GM18511 (cell line): ENCODE data around the gene APOBEC3F.
A peak's percentile ranks its signal among the peaks of the same experiment; 100 is the strongest.
"Not testable (repeated sequence)": the region's sequence is repeated elsewhere in the genome, so short reads cannot be mapped to it uniquely, and the experiment has no call there.

Source experiments
- ATAC-seq: cut with Tn5 transposase; IDR thresholded peaks from one replicate; pipeline ENCODE4 v1.9.1; 2021; ENCODE audit warnings: mild to moderate bottlenecking, moderate library complexity; ENCODE audit not compliant: unreplicated experiment

The APOBEC3F gene

DNA sequence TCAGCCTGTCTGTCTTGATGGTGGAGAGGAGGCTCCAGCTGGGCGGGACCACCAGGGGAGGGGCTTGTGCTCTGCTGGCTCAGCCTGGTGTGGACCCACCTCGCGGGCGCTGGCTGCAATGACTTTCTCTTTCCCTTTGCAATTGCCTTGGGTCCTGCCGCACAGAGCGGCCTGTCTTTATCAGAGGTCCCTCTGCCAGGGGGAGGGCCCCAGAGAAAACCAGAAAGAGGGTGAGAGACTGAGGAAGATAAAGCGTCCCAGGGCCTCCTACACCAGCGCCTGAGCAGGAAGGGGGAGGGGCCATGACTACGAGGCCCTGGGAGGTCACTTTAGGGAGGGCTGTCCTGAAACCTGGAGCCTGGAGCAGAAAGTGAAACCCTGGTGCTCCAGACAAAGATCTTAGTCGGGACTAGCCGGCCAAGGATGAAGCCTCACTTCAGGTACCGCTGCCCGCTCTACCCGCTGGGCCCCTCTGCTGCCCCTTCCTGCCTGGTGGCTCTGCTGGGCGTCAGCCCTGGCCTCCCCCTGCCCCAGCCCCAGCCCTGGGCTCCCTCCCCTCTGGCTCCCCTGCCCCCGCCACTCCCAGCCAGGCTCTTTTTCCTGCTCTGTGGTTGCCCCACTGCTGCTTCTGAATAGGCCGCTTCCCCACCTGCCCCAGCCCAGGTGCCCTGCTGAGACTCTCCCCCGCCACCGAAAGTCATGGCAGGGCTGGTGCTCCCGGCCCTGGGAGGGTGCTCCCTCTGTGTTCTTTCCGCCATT, at the start of gene APOBEC3F:
APOBEC3F (plus strand) TSS at position 327 of the 759 bp plus-strand sequence; CDS start at position 424, 97 bp downstream.
- ATAC-seq: peak; percentile 88

DNA sequence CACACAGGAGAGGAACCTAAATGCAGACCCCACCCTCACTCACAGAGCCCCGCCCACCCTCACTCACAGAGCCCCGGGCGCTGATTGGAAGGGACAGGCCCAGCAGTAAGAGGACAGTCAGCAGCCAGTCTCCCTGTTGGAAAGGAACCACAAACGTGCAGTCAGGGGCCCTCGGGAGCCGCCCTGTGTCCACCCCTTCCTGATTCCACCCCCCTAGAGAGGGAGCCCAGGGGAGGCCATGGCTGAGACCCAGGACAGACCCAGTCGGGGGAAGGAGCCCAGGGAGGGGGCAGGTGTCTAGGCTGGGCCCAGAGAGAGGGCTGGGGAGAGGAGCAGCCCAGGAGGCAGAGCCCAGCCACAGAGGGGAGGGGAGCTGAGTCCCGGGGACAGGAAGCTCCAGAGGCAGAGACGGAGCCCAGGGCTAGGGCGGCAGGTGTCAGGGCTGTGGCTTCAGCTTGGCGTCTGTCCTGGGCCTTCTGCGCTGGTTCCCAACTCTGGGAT, 47.7 kb upstream of the APOBEC3F start:
- ATAC-seq: not testable (repeated sequence)

DNA sequence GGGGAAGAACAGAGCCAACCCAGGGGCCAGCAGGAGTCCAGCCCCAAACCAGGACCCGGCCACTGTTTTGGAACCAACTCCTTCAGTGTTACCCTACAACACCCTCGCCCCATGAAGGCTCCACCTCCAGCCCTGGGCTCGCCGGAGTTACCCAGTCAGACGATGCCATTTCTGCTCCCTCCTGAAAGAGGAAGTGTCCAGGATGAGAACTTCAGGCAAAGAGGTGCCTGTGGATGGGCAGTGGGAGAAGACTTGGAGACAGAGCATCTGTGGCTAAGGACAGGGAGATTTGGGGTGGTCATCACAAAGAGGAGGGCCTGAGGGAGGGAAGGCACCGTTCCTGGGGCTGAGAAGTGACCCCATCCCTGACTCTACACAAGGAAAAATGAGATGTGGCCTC, 44.6 kb upstream of the APOBEC3F start:
- no peak for ATAC-seq

DNA sequence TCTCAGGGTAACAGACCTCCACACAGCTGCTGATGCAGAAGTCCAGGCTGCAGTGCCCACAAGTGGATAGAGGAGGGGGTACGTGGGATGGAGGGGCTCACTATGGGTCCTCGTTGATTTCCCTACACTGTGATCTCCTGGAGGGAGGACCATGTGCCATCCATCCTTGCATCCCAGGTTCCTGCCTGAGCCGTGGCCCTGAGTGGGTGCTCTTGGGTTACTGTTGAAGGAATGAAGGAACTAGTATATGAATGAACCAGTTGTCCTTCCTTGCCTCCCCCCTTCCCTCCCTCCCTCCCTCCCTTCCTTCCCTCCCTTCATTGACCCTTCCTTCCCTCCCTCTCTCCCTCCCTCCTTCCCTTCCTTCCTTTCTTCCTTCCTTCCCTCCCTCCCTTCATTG, 43.1 kb upstream of the APOBEC3F start:
- no peak for ATAC-seq

DNA sequence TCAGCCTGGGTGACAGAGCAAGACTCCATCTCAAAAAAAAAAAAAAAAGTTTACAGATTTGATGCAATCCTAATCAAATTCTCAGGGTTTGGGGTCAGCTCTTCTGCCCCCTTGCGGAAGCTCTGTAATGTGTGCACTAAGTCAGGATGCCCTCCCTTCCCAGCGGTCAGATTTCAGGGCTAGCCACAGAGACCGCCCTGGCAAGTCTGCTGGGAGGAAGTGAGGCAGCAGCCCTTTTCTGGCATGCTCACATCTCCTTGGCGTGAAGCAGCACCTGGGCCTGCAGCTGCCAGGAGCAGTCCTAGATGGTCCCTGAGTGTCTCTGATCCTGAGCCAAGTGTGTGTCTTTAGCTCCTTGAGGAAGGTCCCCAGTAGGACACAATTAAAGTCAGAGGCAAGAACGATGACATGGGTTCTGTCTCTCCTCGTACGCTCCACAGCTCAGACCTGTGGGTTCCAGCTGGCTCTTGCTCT, 37.5 kb upstream of the APOBEC3F start:
- ATAC-seq: peak; percentile 59

DNA sequence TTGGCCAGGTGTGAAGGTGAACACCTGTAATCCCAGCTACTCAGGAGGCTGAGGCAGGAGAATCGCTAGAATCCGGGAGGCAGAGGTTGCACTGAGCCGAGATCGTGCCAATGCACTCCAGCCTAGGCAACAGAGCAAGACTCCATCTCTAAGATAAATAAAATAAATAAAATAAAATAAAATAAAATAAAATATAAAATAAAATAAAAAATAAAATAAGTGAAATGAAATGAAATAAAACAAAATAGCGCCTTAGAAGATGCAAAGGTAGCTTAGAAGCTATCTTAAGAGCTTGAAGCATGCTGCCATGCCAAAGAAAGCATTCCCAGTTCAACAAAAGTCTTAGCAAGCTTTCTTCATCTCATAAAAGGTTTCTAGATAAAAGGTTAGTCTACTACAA, 33.5 kb upstream of the APOBEC3F start:
- ATAC-seq: no peak

DNA sequence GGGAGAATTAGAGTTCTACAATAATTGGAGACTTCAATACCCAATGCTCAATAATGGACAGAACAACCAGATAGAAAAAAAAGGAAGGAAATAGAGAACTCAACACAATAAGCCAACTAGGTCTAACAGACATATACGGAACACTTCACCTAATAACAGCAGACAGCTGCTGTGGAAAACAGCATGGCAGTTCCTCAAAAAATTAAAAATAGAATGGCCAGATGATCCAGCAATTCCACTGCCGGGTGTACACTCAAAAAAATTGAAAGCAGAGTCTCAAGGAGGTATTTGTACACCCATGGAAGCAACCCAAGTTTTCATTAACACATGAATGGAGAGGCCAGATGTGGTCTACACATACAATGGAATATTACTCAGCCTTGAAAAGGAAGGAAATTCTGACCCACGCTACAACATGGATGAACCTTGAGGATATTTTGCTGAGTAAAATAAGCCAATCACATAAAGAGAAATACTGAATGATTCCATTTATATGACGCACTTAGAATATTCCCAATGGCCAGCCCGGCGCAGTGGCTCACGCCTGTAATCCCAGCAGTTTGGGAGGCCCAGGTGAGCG, 32.3 kb upstream of the APOBEC3F start:
- not testable (repeated sequence) for ATAC-seq

DNA sequence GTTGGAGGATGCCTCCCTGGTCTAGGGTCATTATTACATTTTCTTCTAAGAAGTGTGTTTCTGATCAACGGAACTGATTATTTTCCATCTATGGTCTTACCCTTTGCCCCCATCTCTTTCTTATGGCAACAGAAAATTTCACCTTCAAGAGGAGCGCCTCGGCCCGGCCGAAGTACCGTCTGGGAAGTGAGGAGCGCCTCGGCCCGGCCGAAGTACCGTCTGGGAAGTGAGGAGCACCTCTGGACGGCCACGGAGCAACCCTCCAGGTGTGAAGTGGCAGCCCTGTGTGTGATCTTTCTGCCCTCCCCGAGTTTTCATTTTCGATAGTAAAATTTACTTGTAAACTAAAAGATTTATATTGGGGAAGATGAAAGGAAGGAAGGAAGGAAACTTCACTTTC, 29.7 kb upstream of the APOBEC3F start:
- no peak for ATAC-seq

DNA sequence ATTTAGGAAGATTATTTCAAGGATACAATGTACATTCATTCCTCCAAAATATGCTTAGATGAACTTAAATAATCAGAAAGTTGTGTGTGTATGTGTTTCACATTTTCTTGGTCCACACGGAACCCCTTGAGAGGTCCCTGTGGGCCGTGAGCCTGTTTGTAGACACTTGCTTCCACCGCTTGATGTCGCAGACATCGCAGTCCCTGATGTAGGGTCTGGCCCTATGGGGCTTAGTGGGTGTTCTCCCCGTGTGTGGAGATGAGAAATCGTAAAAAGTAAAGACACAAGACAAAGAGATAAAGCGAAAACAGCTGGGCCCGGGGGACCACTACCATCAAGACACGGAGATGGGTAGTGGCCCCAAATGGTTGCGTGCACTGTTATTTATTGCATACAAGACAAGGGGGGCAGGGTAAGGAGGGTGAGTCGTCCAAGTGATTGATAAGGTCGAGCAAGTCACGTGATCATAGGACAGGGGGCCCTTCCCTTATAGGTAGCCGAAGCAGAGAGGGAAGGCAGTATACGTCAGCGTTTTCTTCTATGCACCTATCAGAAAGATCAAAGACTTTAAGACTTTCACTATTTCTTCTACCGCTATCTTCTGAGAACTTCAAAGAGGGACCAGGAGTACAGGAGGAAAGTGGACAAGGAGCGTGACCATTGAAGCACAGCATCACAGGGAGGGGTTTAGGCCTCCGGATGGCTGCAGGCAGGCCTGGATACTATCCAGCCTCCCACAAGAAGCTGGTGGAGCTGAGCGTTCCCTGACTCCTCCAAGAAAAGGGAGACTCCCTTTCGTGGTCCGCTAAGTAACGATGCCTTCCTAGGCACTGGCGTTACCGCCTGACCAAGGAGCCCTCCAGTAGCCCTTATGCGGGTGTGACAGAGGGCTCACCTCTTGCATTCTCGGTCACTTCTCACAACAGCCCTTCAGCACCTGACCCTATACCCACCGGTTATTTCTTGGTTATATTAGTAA, 27.8 kb upstream of the APOBEC3F start:
- no peak for ATAC-seq

DNA sequence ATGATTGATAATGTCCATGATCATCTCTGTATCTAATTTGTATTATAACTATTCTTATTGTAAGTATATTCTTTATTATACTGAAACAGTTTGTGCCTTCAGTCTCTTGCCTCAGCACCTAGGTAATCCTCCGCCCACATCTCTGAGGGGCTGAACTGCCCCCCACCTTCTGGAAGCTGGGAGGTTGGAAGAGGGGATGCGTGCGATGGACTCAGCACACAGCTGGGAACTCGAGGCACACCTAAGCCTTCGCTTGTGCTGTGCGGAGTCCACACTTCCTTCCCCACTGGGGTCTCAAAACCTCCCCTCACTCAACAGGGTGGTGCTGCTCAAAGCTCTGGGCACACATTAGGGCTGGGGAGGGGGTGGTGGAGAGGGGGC, 27.1 kb upstream of the APOBEC3F start:
- ATAC-seq: peak; percentile 23

DNA sequence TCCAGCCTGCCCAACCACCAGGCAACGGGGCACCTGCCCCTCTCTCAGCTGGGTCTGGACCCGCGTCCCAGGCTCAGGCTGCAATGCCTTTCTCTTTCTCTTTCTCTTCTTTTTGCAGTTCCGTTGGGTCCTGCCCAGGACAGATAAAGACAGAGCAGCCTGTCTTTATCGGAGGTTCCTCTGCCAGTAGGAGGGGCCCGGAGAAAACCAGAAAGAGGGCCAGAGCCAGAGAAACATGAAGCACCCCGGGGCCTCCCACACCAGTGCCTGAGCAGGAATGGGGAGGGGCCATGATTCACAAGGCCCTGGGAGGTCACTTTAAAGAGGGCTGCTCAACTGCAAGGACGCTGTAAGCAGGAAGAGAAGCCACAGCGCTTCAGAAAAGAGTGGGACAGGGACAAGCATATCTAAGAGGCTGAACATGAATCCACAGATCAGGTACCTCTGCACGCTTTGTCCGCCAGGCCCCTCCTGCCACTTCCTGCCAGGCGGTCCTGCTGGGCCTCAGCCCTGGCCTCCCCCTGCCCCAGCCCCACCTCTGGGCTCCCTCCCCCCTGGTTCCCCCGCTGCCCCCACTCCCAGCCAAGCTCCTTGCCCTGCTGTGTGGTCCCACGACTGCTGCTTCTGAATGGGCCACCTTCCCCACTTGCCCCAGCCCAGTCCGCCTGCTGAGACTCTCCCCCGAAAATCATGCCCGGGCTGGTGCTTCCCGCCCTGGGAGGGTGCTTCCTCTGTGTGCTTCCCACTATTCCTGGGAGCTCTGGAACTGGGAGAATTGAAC, 26.5 kb upstream of the APOBEC3F start, which contains the start of gene APOBEC3C:
APOBEC3C (plus strand) TSS at position 316 of the 781 bp plus-strand sequence; CDS start at position 422, 106 bp downstream.
- peak; percentile 90 for ATAC-seq

DNA sequence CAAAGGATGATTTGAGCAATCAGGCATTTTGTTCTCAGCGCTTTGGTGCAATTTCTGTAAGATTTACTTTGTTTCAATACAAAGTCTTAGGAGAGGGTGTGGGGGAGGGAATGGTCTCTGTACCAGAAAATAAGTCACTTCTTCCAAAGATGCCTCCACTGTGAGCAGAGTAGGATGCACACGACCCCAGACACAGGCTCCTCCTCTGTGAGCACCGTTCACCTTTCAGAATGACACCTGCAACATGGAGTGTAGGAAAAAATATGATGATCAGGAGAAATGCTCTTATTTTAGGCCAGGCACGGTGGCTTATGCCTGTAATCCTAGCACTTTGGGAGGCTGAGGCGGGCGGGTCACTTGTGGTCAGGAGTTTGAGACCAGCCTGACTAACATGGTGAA, 25.9 kb upstream of the APOBEC3F start:
- not testable (repeated sequence) for ATAC-seq

DNA sequence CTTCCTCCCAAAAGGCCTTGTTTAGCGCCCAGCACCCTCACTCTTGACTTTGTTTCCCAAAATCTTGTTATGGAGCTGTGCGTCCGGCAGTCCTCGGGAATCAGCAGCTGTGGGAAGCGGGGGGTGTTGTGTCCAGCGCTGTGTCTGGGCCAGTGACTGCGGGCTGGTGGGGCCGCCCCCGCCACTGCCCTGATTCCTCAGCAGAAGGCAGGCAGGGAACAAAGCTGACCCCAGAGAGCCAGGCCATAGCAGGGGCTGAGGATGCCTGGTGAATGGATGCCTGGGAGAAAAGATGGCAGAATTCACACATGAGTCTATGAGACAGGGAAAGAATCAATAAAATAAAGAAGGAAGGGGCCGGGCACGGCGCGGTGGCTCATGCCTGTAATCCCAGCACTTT, 24.1 kb upstream of the APOBEC3F start:
- no peak for ATAC-seq

DNA sequence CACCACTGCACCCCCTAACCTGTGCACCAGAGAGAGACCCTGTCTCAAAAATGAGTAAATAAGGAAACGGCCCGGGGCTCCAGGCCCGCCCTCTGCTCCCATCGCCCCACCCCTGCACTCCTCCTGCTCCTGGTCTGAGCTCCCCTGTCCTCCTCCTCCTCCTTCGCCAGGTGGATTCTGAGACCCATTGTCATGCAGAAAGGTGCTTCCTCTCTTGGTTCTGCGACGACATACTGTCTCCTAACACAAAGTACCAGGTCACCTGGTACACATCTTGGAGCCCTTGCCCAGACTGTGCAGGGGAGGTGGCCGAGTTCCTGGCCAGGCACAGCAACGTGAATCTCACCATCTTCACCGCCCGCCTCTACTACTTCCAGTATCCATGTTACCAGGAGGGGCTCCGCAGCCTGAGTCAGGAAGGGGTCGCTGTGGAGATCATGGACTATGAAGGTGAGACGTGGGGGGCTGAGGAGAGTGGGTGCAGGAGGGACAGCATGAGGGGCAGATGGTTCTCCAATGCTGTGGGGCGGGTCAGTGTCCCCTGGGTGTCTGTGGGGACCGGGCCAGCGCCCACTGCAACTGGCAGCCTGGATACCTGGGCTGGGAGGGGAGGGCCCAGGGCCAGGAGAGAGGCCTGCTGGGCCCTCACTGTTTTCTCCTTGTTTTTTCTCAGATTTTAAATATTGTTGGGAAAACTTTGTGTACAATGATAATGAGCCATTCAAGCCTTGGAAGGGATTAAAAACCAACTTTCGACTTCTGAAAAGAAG, 22.9 kb upstream of the APOBEC3F start:
- no peak for ATAC-seq

DNA sequence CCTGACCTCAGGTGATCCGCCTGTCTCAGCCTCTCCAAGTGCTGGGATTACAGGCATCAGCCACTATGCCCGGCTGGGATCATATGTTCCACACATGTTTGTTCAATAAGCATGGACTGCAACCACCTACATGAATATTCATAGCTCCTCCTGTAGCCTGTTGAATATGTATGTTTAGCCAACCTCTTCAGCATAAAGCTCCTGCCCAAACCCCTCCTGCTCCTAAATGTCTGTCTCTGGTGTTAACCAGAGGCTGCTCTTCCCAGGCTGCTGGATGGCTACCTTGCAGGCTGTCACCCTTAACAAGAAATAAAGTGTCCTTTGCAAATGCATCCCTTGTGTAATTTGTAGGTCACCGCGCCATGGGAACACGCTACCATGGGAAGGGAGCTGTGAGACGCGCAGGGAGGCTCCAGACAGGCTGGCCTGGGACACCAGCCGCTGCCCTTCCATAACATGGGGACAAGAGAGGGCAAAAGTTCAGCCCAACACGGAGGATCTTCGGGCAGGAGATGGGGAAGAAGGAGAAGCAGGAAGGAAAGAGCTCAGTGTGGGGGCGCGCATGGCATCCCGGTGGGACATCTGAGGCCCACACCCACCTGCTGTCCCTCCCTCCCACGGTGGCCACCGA, 20.5 kb upstream of the APOBEC3F start:
- not testable (repeated sequence) for ATAC-seq

DNA sequence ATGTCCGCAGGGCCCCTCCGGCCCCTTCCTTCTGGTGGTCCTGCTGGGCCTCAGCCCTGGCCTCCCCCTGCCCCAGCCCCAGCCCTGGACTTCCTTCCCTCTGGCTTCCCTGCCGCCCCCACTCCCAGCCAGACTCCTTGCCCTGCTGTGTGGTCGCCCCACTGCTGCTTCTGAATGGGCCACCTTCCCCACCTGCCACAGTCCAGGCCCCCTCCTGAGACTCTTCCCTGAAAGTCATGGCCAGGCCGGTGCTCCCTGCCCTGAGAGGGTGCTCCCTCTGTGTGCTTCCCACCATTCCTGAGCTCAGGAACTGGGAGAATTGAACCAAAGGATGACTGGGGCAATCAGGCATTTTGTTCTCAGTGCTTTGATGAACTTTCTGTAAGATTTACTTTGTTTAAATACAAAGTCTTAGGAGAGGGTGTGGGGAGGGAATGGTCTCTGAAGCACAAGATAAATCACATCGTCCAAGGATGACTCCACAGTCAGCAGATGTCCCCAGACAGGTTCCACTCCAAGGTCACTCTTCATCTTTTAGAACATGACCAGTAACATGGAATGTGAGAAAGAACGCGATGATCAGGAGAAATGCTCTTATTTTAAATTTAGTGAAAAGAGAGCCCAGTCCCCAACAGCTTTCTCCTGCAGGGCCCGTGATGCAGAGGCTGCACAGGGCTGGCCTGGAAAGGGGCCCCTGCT, 19.0 kb upstream of the APOBEC3F start:
- no peak for ATAC-seq

DNA sequence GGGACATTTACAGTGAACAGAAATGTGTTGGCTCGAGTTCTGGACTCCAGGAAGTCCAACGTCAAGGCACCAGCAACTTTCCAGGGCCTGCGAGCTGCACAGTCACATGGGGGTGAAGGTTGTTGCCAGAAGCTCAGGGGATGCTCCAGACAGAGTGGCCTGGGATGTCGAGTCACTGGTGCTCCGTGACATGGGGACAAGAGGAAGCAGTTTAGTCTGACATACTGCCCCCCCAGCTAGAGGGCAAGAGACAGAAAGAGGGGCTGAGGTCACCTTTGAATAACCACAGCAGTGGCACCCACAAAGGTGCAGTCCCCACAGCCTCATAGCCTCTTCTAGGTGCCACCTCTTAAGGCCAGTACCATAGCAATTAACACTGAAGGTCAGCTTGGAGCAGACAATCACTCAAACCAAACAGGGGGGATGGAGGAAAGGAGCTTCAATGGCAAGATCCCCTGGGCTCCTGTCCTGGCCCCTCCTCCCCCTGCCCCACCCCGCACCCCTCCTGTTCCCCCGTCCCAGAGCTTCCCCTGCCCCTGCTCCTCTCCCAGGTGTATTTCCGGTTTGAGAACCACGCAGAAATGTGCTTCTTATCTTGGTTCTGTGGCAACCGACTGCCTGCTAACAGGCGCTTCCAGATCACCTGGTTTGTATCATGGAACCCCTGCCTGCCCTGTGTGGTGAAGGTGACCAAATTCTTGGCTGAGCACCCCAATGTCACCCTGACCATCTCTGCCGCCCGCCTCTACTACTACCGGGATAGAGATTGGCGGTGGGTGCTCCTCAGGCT, 15.9 kb upstream of the APOBEC3F start:
- ATAC-seq: no peak
